Liver (tissue), 3 donors: Measurements from ENCODE around the gene TRMT2A.

Experiments
- ATF3 ChIP-seq: IDR thresholded peaks from 2 replicates; pipeline ENCODE4 v1.6.1; 2016; ENCODE audit warnings: antibody characterized with exemption
- CTCF ChIP-seq: fragments of 150-350 bp; IDR thresholded peaks from 2 replicates; pipeline ENCODE4 v1.5.1; 2017; ENCODE audit warnings: improper control_type of control experiment, low read depth, low read length; ENCODE audit not compliant: missing input control
- GABPA ChIP-seq, 2 donors: IDR thresholded peaks in 1 of 2; conservative IDR thresholded peaks in 1 of 2; 2 replicates each; pipeline ENCODE4 v1.6.1; 2016; ENCODE audit warnings: antibody characterized with exemption in 2 of 2, mild to moderate bottlenecking in 1 of 2, moderate library complexity in 1 of 2
- MAX ChIP-seq: IDR thresholded peaks from 2 replicates; pipeline ENCODE4 v1.6.1; 2016; ENCODE audit warnings: antibody characterized with exemption
- RAD21 ChIP-seq, 2 donors: IDR thresholded peaks; 2 replicates each; pipeline ENCODE4 v1.6.1; 2016; ENCODE audit warnings: antibody characterized with exemption in 2 of 2, mild to moderate bottlenecking in 2 of 2
- TAF1 ChIP-seq: conservative IDR thresholded peaks from 2 replicates; pipeline ENCODE4 v1.6.1; 2016; ENCODE audit warnings: antibody characterized with exemption, mild to moderate bottlenecking
- YY1 ChIP-seq: IDR thresholded peaks from 2 replicates; pipeline ENCODE4 v1.6.1; 2016; ENCODE audit warnings: antibody characterized with exemption, mild to moderate bottlenecking
- donor health status: healthy.
- donor health status: healthy.

- TF ChIP-seq GABPA (IDR thresholded peaks at IDR 0.05 in 1 of 2, conservative IDR thresholded peaks at IDR 0.05 in 1 of 2) (no peak), CTCF (no peak), TAF1 (no peak), YY1 (no peak), MAX (no peak), ATF3 (no peak), RAD21 (IDR thresholded peaks at IDR 0.05) (no peak)
Measured at GRCh38 chr22:20137113-20137512, 20.1 kb upstream of the TRMT2A start.
